Neural cell (in vitro differentiated cells): Measurements from ENCODE around the gene PON3. TPM values are rescaled to one million over a fixed set of nuclear protein-coding genes. Genes with fewer than 3 reads are reported as not detected.

Experiments used
- H2AFZ ChIP-seq: fragments of 200-600, 300-800 bp; sonication (generic), shearing (Covaris generic); 2 replicates; pipeline ENCODE4 v1.6.0; 2014; ENCODE audit warnings: low read depth, mild to moderate bottlenecking, antibody characterized with exemption, low read length, moderate library complexity
- H3F3A ChIP-seq: fragments of 200-600 bp; shearing (Covaris generic); 2 replicates; pipeline ENCODE4 v1.6.1; 2016; ENCODE audit warnings: mild to moderate bottlenecking, moderate library complexity, mixed read lengths, antibody characterized with exemption, low read length; ENCODE audit not compliant: insufficient read depth, poor library complexity, severe bottlenecking
- H3K27ac ChIP-seq: fragments of 200-600, 300-800 bp; sonication (generic), shearing (Covaris generic); 2 replicates; pipeline ENCODE4 v1.5.1; 2014; ENCODE audit warnings: mild to moderate bottlenecking, low read length, moderate library complexity
- H3K27me3 ChIP-seq: fragments of 300-800, 200-600 bp; sonication (generic), shearing (Covaris generic); 2 replicates; pipeline ENCODE4 v1.6.0; 2014; ENCODE audit warnings: mild to moderate bottlenecking, low read depth, low read length, moderate library complexity; ENCODE audit not compliant: insufficient read depth
- H3K36me3 ChIP-seq: fragments of 300-800, 200-600 bp; sonication (generic), shearing (Covaris generic); 2 replicates; pipeline ENCODE4 v1.5.1; 2014; ENCODE audit warnings: mild to moderate bottlenecking, antibody characterized with exemption, low read length, moderate library complexity; ENCODE audit not compliant: insufficient read depth
- H3K4me2 ChIP-seq: fragments of 300-800, 200-600 bp; sonication (generic), shearing (Covaris generic); 2 replicates; pipeline ENCODE4 v1.6.0; 2014; ENCODE audit warnings: mild to moderate bottlenecking, low read length
- H3K4me3 ChIP-seq: fragments of 300-800, 200-600 bp; sonication (generic), shearing (Covaris generic); 2 replicates; pipeline ENCODE4 v1.5.1; 2014; ENCODE audit warnings: mild to moderate bottlenecking, low read length, moderate library complexity
- H3K79me2 ChIP-seq: fragments of 200-600 bp; shearing (Covaris generic); replicated peaks from 2 replicates; pipeline ENCODE4 v1.6.0; 2014; ENCODE audit warnings: mild to moderate bottlenecking, low read length, moderate library complexity; ENCODE audit not compliant: insufficient read depth
- H3K9ac ChIP-seq: fragments of 300-800, 200-600 bp; sonication (generic), shearing (Covaris generic); 2 replicates; pipeline ENCODE4 v1.6.1; 2016; ENCODE audit warnings: mild to moderate bottlenecking, low read length, mixed read lengths
- H3K9me2 ChIP-seq: fragments of 200-600 bp; shearing (Covaris generic); 2 replicates; pipeline ENCODE4 v1.6.1; 2016; ENCODE audit warnings: mild to moderate bottlenecking, low read length, mixed read lengths; ENCODE audit not compliant: insufficient read depth
- H3K9me3 ChIP-seq: fragments of 200-600, 300-800 bp; sonication (generic), shearing (Covaris generic); 2 replicates; pipeline ENCODE4 v1.6.1; 2016; ENCODE audit warnings: mild to moderate bottlenecking, mixed run types, low read length, moderate library complexity, mixed read lengths
- H4K20me1 ChIP-seq: fragments of 200-600 bp; shearing (Covaris generic); 2 replicates; pipeline ENCODE4 v1.6.1; 2016; ENCODE audit warnings: mild to moderate bottlenecking, mixed run types; ENCODE audit not compliant: insufficient read depth
- EP300 ChIP-seq: fragments of 450-650 bp; conservative IDR thresholded peaks from 2 replicates; pipeline ENCODE4 v1.6.1; 2014; ENCODE audit warnings: antibody characterized with exemption, mild to moderate bottlenecking, moderate library complexity; ENCODE audit not compliant: poor library complexity, severe bottlenecking
- EZH2 ChIP-seq: fragments of 200-600, 300-800 bp; shearing (Covaris generic), sonication (generic); IDR thresholded peaks from 2 replicates; pipeline ENCODE4 v1.6.1; 2014; ENCODE audit warnings: antibody characterized with exemption, low read length, borderline replicate concordance, mild to moderate bottlenecking; ENCODE audit not compliant: insufficient read depth, poor library complexity, severe bottlenecking
- MXI1 ChIP-seq: fragments of 450-650 bp; conservative IDR thresholded peaks from 2 replicates; pipeline ENCODE4 v1.6.1; 2014; ENCODE audit warnings: antibody characterized with exemption, mild to moderate bottlenecking; ENCODE audit not compliant: poor library complexity, severe bottlenecking
- POLR2AphosphoS5 ChIP-seq: IDR thresholded peaks from 2 replicates; pipeline ENCODE4 v1.6.1; 2012
- RAD21 ChIP-seq: fragments of 450-650 bp; conservative IDR thresholded peaks from 2 replicates; pipeline ENCODE4 v1.6.1; 2014; ENCODE audit warnings: antibody characterized with exemption, mild to moderate bottlenecking, moderate library complexity
- SMC3 ChIP-seq: fragments of 450-650 bp; conservative IDR thresholded peaks from 2 replicates; pipeline ENCODE4 v1.6.1; 2014; ENCODE audit warnings: antibody characterized with exemption, mild to moderate bottlenecking, moderate library complexity; ENCODE audit not compliant: poor library complexity
- TAF1 ChIP-seq: IDR thresholded peaks from 2 replicates; pipeline ENCODE4 v1.6.1; 2012; ENCODE audit warnings: low read depth
- polyA plus RNA-seq: library from polyadenylated mRNA; depleted of rRNA; stranded (reverse); fragments of >200 nt; gene quantifications from 2 replicates; pipeline ENCODE4 v1.2.3, GENCODE V29; 2014
- TF ChIP-seq, protein P1 (sequence below): fragments of 450-650 bp; IDR thresholded peaks from 2 replicates; pipeline ENCODE4 v1.5.1; 2014; ENCODE audit warnings: antibody characterized with exemption, mild to moderate bottlenecking, moderate library complexity; ENCODE audit not compliant: poor library complexity, severe bottlenecking
- TF ChIP-seq, protein P2 (sequence below): IDR thresholded peaks from 2 replicates; pipeline ENCODE4 v1.6.1; 2012; ENCODE audit warnings: borderline replicate concordance

PON3 gene
- polyA plus RNA-seq, 1 donor from 2014 or later, result not detected

DNA sequence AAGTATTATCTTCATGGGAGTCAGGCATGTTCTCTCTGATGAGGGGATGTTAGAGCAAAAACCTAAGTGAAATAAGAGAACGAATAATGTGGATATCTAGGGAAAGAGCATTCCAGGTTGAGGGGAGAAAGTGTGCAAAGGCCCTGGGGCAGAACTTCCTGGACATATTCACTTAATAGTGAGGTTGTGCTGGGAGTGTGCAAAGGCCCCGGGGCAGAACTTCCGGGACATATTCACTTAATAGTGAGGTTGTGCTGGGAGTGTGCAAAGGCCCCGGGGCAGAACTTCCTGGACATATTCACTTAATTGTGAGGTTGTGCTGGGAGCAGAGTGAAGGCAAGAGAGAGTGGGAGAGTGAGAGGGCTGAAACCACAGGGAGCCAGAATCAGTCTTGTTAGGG, 83.6 kb downstream of the PON3 start:
- H3K27me3 ChIP-seq, result no peaks in the 10 kb centered on the region
- no peaks in the 10 kb centered on the region for H3K36me3 ChIP-seq
- TF ChIP-seq, protein P1, sequence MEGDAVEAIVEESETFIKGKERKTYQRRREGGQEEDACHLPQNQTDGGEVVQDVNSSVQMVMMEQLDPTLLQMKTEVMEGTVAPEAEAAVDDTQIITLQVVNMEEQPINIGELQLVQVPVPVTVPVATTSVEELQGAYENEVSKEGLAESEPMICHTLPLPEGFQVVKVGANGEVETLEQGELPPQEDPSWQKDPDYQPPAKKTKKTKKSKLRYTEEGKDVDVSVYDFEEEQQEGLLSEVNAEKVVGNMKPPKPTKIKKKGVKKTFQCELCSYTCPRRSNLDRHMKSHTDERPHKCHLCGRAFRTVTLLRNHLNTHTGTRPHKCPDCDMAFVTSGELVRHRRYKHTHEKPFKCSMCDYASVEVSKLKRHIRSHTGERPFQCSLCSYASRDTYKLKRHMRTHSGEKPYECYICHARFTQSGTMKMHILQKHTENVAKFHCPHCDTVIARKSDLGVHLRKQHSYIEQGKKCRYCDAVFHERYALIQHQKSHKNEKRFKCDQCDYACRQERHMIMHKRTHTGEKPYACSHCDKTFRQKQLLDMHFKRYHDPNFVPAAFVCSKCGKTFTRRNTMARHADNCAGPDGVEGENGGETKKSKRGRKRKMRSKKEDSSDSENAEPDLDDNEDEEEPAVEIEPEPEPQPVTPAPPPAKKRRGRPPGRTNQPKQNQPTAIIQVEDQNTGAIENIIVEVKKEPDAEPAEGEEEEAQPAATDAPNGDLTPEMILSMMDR, result no peak
- no peak for TF ChIP-seq RAD21
- no peak for TF ChIP-seq TAF1
- TF ChIP-seq SMC3, result no peak
- no peak for TF ChIP-seq MXI1
- TF ChIP-seq, protein P2, sequence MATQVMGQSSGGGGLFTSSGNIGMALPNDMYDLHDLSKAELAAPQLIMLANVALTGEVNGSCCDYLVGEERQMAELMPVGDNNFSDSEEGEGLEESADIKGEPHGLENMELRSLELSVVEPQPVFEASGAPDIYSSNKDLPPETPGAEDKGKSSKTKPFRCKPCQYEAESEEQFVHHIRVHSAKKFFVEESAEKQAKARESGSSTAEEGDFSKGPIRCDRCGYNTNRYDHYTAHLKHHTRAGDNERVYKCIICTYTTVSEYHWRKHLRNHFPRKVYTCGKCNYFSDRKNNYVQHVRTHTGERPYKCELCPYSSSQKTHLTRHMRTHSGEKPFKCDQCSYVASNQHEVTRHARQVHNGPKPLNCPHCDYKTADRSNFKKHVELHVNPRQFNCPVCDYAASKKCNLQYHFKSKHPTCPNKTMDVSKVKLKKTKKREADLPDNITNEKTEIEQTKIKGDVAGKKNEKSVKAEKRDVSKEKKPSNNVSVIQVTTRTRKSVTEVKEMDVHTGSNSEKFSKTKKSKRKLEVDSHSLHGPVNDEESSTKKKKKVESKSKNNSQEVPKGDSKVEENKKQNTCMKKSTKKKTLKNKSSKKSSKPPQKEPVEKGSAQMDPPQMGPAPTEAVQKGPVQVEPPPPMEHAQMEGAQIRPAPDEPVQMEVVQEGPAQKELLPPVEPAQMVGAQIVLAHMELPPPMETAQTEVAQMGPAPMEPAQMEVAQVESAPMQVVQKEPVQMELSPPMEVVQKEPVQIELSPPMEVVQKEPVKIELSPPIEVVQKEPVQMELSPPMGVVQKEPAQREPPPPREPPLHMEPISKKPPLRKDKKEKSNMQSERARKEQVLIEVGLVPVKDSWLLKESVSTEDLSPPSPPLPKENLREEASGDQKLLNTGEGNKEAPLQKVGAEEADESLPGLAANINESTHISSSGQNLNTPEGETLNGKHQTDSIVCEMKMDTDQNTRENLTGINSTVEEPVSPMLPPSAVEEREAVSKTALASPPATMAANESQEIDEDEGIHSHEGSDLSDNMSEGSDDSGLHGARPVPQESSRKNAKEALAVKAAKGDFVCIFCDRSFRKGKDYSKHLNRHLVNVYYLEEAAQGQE, result no peak
- TF ChIP-seq POLR2AphosphoS5, result no peak
- TF ChIP-seq EZH2, result no peak
- no peak for TF ChIP-seq EP300
- no peak overlapping the region for H3K4me3 ChIP-seq
- no peaks in the 10 kb centered on the region for H3K9me3 ChIP-seq
- H3K9me2 ChIP-seq, result no peaks in the 10 kb centered on the region
- H3K9ac ChIP-seq, result no peak overlapping the region
- peaks cover 9% of the 10 kb centered on the region for H3F3A ChIP-seq
- H2AFZ ChIP-seq, result no peak overlapping the region
- no peaks in the 10 kb centered on the region for H4K20me1 ChIP-seq
- no peaks in the 10 kb centered on the region for H3K79me2 ChIP-seq
- no peak overlapping the region for H3K27ac ChIP-seq
- H3K4me2 ChIP-seq, result no peak overlapping the region

GRCh38 chr7:95311389-95311788, 84.8 kb downstream of the PON3 start:
- H3K79me2 ChIP-seq, result no peaks in the 10 kb centered on the region
- H3K27me3 ChIP-seq, result no peaks in the 10 kb centered on the region
- H3K27ac ChIP-seq, result no peak overlapping the region
- no peaks in the 10 kb centered on the region for H4K20me1 ChIP-seq
- H3K36me3 ChIP-seq, result no peaks in the 10 kb centered on the region
- no peak overlapping the region for H3K4me2 ChIP-seq
- H3K9ac ChIP-seq, result no peak overlapping the region
- peaks cover 14% of the 10 kb centered on the region for H3F3A ChIP-seq
- no peak overlapping the region for H2AFZ ChIP-seq
- no peaks in the 10 kb centered on the region for H3K9me3 ChIP-seq
- TF ChIP-seq POLR2AphosphoS5, result no peak
- H3K4me3 ChIP-seq, result no peak overlapping the region
- H3K9me2 ChIP-seq, result no peaks in the 10 kb centered on the region

- TF ChIP-seq SMC3 (no peak), MXI1 (no peak), POLR2AphosphoS5 (no peak), EZH2 (no peak), EP300 (no peak), RAD21 (no peak), TAF1 (no peak)
- TF ChIP-seq, protein P2, result no peak
- TF ChIP-seq, protein P1, result no peak
- H3K79me2 ChIP-seq, result no peaks in the 10 kb centered on the region
- no peaks in the 10 kb centered on the region for H3K36me3 ChIP-seq
- peaks cover 27% of the 10 kb centered on the region for H3F3A ChIP-seq
- H3K27ac ChIP-seq, result peak overlapping the region; percentile 99
- H3K27me3 ChIP-seq, result no peaks in the 10 kb centered on the region
- H3K9me2 ChIP-seq, result no peaks in the 10 kb centered on the region
- H3K4me2 ChIP-seq, result no peak overlapping the region
- no peaks in the 10 kb centered on the region for H3K9me3 ChIP-seq
- no peak overlapping the region for H3K4me3 ChIP-seq
- H3K9ac ChIP-seq, result peak overlapping the region; percentile 73
- H2AFZ ChIP-seq, result no peak overlapping the region
- no peaks in the 10 kb centered on the region for H4K20me1 ChIP-seq
Observed at GRCh38 chr7:95309951-95310350, 86.2 kb downstream of the PON3 start.
